Epidermal melanocyte (primary cell): Measurements from ENCODE around the gene NPHP4.
"Not testable (repeated sequence)": the region's sequence is repeated elsewhere in the genome, so short reads cannot be mapped to it uniquely, and the experiment has no call there.

Experiments used
- DNase-seq: peaks from one replicate; pipeline ENCODE4 v3.0.0; 2011; ENCODE audit warnings: low spot score; ENCODE audit not compliant: insufficient read length

The NPHP4 gene

DNA sequence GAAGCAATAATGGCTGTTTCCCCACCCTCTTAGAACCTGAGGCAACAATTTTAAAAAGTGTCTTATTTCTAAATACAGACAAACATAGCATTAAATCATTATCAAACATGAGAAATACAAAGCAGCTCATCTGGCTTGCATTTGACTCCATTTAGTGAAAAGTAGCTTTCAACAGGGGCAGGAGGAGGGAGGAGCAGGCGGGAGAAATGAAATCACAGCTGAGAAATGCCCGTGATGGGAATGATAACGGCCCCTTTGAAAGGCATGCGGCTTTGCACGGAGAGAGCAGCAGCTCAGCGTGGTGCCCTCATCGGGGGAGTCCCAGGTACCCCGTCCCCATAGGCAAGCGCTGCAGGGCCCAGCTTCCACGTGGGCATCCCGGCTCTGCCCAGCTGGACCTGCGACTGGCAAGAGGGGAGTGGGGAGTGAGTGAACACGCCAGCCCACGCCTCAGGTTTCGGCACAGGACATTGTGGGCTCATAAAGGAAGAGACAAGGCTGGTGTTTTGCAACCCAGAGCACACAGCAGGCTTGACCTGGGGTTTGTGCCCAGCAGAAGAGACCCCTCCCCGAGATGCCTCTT lies 134.6 kb downstream of the NPHP4 start:
- no peak for DNase-seq

DNA sequence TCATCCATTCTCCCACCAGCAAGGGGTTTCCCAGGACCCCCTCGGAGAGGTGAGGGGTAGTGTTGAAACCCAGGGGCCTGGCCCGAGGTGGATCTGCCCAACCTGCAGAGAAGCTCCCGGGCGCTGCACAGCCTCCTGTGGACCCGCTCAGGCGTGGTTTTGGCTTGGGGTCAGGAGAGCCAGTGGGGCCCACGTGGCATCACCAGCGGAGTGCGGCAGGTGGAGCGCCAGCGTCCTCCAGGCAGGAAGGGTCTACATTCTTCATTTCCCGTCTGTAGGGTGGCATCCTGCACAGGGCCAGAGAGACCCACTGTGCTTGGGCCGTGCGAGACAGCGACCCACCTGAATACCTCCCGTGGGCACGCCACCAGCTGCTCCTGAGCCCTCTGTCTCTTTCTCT lies 135.2 kb downstream of the NPHP4 start:
- DNase-seq = no peak

DNA sequence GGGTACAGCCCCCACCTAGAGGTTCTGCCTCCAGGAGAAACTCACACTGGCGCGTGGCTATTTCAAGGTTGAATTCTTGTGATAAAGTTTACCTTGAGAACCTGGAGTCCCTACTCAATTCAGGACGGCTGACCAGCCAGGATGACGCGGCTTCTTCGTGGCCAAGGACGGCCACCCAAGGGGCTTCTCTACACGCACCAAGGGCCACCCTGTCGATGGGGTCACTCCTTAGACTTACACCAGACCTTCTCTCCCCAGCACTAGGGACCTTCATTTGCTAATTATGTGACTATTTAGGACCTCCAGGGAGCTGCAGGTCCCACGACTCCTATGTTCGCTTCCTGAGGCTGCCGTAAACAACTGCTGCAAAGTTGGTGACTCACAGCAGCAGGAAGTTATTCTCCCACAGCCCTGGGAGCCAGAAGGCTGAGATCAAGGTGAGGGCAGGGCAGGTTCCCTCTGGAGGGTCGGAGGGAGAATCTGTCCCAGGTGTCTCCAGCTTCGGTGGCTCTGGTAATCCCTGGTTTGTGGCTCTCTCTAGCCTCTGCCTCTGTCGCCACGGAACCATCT lies 135.9 kb downstream of the NPHP4 start:
- no peak for DNase-seq

- DNase-seq = no peak
Measured at GRCh38 chr1:5855196-5855897, 136.9 kb downstream of the NPHP4 start.

DNA sequence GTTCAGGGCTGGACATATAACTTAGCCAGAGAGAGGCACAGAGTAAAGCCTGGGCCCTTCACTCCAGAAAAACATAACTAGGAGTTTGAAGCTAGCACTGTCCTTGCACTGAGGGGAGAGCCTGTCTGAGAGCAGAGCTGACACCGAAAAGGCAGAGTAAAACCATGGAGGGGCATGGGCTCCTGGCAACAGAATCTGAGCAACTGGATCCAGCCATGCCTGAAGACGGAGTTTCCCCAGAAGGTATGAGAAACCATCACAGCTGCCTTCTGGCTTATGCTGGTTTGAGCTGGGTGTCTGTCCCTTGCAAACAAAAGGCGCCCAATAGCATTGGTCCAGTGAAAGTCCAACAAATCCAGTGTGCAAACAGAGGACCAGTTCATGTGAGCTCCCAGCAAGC lies 137.5 kb downstream of the NPHP4 start:
- DNase-seq = no peak

DNA sequence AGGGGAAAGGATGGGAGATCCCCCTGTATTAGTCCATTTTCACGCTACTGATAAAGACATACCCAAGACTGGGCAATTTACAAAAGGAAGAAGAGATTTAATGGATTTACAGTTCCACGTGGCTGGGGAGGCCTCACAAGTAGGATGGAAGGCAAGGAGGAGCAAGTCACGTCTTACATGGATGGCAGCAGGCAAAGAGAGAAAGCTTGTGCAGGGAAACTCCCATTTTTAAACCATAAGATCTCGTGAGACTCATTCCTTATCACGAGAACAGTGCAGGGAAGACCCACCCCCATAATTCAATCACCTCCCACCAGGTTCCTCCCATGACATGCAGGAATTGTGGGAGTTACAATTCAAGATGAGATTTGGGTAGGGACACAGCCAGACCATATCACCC lies 138.4 kb downstream of the NPHP4 start:
- DNase-seq = not testable (repeated sequence)

DNA sequence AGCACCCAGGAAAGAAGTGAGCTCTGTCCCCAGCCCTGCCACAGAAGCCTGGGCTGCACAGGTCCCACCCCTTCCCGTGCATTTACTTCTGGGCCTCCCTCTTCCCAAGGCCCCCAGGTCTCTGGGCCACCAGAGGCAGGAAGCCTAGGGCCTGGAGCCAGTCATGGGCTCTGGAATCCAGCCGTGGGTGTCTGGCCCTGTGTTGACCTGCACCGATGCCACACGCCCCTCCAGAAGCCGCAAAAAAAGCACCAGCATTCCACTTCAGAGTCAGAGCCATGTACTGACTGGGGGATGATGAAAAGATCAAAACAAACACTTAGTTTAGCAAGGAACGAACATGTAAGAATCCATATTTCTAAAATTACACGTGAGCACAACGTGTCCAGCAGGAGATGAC lies 141.7 kb downstream of the NPHP4 start:
- DNase-seq = no peak

DNA sequence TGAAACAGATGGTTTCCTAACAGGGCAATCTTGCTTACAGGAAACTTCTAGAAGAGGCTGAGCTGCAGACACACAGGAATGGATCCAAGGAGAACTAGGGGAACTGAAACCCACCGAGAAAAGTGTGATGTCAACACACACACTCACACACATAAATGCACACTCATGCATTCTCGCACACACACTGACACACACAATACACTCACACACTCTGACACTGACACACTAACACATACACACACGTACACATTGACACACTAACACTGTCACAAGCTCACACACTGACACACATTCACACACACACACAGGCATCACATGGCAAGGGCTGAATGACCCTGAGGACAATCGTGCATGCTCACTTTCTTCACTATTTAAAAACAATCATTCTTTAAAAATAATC lies 142.7 kb downstream of the NPHP4 start:
- DNase-seq = no peak

GRCh38 chr1:5847013-5847659 lies 145.1 kb downstream of the NPHP4 start:
- DNase-seq = peak; percentile 46

DNA sequence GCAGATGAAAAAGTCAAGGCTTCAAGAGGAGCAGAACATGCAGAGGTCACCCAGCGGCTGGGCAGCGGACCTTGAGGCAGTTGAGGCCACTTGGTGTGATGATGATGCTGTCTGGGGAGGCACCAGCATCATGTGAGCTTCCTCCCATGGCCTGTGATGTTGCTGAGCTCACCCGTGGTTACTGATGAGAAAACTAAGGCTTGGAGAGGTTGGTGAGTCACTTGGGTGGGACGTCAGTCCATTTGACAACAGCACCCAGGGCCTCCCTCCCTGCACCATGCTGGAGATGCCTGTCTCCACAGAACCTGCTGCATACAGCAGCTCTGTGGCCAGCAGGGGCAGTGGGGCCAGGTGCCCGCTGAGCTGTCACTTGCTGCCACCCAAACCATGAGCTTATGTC lies 146.8 kb downstream of the NPHP4 start:
- DNase-seq = no peak

DNA sequence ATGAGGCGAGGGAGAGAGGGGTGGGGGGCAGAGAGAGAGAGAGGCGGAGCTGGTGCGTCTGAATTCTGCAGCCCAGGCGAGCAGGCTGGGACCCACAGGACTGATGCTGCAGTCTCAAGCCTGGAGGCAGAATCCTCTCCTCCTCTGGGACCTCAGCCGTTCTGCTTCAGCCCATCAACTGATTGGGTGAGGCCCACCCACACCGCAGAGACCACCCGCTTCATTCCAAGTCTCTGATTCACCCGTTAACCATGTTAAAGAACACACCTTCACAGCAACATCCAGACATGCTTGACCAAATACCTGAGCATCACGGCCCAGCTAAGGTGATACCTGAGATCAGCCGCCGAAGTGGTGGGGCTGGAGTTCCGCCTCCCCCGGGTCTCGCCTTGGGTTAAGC lies 147.8 kb downstream of the NPHP4 start:
- DNase-seq = no peak

- no peak for DNase-seq
Measured at GRCh38 chr1:5843521-5844096, 148.6 kb downstream of the NPHP4 start.

GRCh38 chr1:5842679-5843078 lies 149.5 kb downstream of the NPHP4 start:
- DNase-seq = no peak

- no peak for DNase-seq
Measured at GRCh38 chr1:5840551-5841001, 151.6 kb downstream of the NPHP4 start.

- DNase-seq = no peak
Measured at GRCh38 chr1:5839881-5840550, 152.2 kb downstream of the NPHP4 start.

- no peak for DNase-seq
Measured at GRCh38 chr1:5839161-5839880, 152.9 kb downstream of the NPHP4 start.

DNA sequence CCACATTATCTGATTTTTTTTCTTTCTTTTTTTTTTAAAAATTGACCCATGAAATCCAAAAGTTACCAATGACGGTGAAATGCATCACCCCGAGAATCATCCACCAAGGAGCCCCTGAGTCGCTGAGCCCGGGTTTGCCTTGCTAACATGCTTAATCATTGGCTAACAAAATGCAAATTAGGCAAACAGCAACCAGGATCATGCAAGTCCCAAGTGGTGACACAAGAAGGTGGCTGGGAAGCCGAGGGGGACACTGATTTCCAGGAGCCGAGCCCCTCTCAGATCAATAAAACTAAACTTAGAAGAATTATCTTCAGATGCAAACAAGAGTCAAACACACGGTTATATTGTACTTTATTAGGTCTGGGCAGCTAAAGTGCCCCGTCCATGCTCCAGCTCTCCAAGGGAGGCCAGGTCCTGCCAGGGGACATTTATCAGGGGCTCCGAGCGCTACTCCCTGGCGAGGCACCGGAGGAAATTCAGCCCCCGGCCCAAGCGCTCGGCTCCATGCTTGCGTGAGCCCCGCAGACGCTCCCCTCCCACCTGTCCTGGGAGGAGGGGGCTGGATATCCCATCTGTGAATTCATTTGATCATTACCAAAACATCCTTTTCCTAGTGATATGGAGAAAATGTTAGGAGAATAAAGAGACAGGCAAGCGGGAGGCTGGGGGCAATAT lies 154.1 kb downstream of the NPHP4 start:
- DNase-seq = no peak

DNA sequence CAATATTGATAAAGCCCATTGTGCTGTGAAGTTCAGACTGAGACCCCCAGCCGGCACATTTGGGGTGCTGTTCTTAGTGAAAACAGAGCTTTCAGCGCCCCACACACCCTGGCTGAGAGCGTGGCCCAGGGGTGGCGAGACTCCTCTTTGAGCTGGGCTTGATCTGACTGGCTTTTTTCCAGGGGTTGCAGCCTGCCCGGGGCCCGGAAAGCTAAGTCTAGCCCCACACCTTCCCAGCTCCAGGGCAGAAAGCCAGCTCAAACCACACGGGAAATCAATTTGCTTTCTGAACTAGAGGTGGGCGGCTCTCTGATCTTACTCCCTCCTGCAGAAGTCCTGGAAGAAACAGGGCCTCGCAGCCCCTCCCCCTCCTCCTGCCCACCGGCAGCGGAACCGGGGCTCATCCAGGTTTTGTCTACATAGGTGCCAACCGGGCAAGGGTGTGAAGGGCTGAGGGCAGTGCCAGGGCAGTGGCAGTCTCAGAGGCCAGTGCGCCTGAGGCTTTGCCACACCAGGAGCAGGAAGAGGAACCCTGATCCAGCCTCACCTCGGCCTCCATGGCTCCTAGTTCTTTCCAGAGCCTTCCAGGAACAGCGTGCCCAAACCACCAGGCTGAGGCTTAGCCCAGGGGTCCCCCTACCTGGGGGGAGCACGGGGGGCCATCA lies 155.3 kb downstream of the NPHP4 start:
- no peak for DNase-seq

GRCh38 chr1:5835179-5835562 lies 157.1 kb downstream of the NPHP4 start:
- DNase-seq = no peak
